Stimulated activated CD8-positive, alpha-beta memory T cell treated with anti-CD3 and anti-CD28 coated beads, Interleukin-2, amount 100 ng/mL, for 1 hour (primary cell): Measurements from ENCODE around the gene ART4.

Experiments
- DNase-seq, 2 donors: peaks; one replicate each; pipeline ENCODE4 v3.0.0-alpha.2; 2020; ENCODE audit warnings: low read depth in 2 of 2

Gene ART4, protein sequence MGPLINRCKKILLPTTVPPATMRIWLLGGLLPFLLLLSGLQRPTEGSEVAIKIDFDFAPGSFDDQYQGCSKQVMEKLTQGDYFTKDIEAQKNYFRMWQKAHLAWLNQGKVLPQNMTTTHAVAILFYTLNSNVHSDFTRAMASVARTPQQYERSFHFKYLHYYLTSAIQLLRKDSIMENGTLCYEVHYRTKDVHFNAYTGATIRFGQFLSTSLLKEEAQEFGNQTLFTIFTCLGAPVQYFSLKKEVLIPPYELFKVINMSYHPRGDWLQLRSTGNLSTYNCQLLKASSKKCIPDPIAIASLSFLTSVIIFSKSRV

DNA sequence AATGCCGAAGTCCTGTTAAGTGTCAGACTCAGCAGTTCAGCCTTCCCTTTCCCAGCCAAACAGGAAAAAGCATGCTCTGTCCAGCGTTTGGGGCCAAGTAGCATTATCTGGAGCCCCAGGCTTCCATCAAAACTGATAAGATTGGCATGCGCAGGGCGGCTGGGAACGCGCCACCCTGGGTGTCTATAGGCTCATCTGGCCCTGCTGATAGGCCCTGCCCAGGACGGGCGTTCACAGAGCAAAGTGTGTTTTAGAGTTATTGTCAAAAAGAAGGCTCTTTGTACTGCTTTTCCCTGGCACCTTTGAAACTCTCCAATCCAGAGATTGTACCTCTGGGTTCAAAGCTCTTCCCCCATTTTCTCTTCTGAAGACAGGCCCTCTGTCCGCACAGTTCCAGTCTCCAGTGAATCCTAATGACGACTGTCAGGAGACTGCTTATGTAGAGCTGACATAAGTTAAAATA is at the start of gene ART4:
Gene ART4 (minus strand): TSS at position 102 of the 463 bp plus-strand sequence. CDS start 413 bp downstream, outside the sequence.
- no peak for DNase-seq

DNA sequence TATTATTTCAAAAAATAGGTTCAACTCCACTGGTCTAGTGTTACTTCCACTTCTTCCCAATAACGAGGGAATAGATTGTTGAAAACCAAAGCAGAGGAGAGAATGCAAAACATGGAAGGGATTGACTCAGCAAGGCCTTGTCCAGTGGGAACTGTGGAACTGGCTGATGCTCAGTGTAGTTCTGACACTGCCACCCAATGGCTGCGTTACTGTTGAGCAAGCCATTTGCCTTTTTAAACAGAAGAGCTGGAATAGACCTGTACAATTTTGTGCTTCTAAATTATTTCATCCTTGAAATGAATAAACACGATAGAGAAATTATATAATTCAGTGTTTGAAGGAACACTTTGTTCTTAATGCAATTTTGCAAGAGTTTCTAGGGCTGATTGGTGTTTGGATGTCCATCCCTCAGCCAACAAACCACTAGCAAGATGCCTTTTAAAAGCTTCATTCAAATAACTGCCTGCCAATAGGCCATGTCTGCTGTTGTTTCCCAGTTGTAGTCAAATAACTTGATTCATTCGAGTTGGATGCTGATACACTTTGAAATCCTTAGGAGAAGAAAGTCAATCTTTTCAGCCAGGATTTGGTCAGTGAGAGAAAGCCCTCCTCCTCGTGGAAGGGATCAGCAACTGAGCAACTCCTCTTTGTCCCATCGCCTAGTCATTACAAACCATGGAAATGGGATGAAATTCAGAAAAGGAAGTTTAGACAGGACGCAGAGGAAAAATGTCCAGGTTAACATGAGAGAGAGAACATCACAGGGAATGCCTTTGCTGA is 49.6 kb upstream of the ART4 start:
- DNase-seq = no peak

DNA sequence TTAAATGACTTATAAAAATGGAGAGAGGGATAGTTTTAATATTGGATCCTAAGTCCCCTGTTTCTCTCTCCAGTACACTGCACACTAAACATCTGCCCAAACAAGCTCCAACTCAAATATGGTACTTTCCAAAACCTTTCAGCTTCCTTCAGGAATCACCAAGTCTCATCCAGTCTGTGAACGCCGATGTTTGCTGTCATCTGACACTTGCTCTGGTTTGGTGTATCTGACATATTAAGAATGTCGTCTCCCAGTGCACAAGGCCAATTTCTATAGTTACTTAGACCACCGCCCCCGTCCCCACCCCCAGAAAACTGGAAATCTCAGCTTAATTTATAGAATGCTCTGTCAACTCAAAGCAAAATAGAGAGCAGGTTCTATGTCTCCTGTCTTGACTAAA is 47.4 kb upstream of the ART4 start:
- no peak for DNase-seq

DNA sequence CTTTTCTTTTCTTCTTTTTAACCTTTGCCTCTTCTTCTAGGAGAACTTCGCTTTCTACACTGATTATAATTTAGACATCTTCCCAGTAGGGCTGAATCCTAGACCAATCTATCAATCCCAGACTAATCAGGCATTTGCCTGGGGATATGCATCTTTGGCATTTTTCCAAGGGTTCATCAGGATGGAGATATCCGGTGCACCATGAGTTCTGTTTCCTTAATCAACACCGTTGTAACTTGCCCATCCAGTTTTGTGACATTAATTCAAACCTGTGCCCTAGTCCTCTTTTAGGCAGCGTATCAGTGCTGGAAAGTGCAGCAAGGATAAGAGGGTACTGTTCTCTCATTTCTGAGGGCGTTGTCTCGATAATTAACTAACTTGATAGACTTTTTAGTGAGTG is 42.9 kb upstream of the ART4 start:
- no peak for DNase-seq

DNA sequence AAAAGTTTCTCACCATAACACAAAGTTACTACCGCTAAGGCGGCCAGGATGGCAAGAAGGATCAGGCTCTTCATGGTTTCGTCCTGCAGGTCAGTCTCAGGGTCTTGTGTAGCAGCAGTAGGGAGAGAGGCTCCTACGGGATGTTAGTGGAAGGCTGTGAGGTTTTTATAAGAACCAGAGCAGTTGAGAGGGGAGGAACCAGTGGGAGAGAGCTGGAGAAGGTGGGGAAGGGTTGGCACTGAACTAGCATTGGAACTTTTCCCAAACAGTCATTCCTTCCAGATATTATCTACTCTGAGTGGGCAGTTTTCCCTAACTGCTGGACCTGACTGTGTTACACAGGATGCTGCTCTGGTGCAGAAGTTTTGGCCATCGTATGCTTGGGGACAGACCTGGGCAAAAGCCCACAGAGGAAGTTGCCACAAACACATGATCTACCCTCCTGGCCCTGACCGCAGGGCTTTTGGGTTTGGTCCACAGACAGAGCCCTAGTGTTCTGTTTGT is 42.4 kb upstream of the ART4 start, which contains the start of gene MGP:
Gene MGP (minus strand): TSS at position 137 of the 504 bp plus-strand sequence. CDS start 63 bp downstream, at position 74.
- DNase-seq = no peak

DNA sequence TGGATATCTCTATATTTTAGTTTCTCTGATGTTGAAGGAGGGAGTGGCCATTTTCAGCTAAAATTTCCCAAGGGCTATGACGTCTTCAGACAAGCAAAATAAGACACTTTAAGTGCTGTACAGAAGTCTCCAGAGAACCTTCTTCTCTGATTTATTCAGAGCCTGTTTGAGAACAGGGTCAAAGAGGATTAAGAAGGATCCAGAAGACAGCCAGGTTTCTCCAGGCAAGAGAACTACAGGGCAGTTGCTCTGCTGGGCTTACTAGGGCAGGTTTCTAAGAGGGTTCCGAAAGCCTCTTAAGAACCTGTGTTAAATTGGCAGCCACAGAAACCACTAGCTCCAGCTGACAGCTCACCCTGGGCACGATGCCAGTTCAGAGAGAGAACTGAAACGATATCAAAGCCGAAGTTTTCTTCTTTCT is 41.1 kb upstream of the ART4 start:
- DNase-seq = peak; percentile 72 to 73

DNA sequence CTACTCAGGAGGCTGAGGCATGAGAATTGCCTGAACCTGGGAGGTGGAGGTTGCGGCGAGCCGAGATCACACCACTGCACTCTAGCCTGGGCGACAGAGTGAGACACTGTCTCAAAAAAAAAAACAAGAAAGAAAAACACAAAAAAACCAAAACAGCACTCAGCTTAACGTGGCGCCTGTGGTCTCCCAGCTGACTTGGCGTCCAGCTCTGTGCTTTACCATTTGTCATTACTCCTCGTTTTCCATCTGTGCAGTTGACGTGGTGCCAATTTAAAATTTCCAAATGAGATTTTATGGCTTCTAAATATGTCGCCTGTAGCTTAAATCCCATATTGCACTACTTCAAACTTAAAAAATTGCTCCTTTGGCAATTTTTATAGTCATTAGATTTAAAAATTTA is 40.4 kb upstream of the ART4 start:
- no peak for DNase-seq

DNA sequence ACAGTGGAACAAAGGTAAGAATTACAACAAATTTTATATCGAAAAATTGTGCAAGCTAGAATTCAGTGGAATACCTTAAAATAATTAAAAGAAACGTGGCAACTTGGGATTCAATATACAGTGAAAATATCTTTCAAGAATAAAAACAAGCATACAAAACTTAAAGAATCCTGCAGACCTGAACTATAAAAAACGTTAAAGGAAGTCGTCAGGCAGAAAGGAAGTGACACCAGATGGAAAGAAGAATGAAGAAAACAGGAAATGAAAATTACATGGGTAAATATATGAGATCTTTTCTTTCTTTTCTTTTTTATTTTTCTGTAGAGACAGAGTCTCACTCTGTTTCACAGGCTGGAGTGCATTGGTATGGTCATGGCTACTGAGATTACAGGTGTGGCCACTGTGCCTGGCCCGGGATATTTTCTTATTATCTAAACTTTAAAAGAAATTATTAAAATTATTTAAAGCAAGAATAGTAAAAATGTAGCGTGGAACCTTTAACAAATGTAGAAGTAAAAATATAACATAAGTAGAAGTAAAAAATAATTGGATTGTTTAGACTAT is 37.6 kb upstream of the ART4 start:
- DNase-seq = no peak

DNA sequence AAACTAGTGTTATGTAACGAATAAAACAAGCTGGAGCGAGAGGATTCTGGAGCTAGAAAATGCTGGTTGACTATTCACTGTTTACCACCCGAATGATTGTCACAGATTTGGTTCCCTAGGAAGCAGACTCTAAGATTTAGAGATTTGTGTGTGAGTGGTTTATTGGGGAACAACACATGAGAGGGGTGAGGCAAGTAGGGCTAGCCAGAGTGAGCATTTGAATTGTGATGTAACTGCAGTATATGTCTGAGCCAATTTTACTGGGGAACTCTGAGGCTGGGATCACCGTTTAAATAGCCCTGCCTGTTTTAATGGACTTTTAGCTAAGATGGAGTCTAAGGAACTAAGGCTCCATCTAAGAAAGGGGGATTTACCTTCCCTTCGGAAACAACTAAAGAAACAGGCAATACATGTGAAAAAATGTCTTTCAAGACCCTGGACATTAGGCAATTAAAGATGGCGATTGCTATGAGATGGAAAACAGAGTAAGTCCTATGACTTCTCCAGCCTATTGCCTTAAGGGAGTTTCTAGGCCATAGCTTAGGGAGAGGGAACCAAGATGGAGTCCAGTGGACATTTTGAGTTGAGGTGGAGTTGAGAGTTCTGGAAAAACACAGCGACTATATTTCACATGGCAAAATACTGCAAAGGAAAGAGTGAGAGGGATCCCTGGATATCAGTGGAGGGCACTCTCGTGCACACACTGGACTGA is 36.1 kb upstream of the ART4 start:
- DNase-seq = no peak

DNA sequence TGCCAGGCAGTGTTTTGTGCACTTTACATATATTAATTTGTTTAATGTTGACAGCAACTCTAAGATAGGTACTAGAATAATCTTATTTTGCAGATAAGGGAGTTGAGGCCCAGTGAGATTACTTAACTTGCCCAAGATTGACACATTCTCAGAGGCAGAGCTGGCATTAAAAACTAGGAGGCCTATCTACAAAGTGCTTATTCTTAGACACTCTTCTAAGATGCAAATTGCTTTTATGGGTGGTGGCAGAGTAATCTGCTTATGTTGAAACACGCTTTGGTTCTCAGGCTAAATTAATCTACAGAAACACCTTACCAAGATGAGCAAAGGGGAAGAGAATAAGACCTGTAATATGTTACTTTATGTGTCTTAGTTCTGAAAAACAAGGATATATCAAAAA is 35.2 kb upstream of the ART4 start:
- no peak for DNase-seq

DNA sequence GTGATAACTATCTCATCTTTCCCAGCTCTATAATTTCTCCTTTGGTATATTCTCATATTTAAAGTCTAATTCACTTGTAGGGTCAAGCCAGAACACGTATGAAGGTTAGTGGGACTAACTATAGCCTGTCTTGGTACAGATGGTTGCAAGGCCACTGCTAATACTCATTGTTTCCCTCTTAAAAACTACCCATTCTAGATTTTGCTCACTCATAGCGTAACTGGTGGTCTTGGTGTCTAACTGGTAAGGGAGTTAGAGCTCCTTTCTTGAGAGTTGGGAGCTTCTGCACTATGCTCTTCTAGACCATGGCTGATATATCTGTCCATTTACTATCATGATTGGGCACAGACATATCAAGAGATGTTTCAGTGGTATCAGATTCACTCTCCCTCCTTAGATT is 33.5 kb upstream of the ART4 start:
- no peak for DNase-seq

DNA sequence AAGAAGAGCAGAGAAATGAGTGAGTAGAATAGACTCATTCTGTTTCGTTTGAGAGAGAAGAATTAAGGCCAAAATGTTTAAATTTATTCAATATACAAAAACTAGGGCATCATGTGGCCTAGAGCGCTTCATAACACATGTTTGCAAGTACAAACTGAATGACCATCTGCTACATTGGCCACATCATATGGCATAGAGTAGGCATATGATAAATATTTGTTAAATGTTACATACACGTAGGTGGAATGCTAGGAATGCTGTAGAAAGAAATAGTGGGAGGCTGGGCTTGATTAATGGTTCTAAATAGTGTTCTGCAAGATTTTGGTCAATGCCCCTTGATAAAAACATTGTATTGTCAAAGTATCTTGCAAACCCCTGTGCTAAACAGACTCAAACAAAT is 31.6 kb upstream of the ART4 start:
- no peak for DNase-seq

DNA sequence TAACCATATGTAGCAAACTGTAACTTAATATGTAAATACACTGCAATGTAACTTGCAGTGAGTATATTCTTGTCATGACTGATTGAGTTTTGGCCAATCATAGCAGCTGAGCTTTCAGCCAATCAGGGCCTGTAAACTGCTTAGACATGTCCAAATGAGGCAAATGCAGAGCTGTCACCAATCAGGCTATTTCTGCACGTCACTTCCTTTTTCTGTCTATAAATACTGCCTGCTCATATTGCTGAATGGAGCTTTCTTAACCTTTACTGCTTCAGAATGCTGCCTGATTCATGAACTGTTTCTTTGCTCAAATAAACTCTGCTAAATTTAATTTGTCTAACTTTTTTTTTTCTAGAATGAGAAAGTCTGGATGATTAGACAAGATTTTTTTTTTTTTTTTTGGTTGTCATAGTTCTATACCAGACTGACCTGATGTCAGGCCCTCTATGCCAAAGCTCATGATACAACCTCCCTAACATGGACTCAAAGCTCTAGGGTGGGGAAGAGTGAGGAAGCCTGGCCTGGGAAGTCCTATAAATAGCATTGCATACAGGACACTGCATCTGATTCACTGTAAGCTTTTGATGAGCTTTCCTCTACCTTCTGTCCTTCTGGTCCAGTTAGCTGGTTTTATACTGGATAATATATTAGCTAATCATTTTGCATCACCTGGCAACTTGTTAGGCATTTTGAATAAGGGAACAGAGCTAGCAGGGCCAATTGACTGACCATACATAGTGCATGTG is 30.3 kb upstream of the ART4 start:
- DNase-seq = no peak

DNA sequence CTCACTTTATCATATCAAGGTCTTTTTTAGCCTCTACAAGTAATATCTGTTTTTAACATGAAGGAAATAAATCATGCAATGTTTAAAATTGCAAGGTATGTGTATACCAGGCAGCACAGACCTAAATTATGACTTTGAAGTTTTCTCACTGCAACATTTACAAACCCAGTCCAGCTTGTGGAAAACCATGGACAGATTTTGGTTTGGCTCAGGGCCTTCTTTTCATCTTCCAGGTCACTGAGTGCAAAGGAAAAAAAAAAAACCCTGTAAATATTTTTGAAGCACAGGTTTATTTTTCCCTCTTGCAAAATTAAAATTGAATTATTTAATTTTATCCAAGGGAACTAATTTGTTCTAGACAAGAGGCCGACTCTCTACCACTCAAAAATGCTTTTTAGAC is 28.6 kb upstream of the ART4 start:
- no peak for DNase-seq

DNA sequence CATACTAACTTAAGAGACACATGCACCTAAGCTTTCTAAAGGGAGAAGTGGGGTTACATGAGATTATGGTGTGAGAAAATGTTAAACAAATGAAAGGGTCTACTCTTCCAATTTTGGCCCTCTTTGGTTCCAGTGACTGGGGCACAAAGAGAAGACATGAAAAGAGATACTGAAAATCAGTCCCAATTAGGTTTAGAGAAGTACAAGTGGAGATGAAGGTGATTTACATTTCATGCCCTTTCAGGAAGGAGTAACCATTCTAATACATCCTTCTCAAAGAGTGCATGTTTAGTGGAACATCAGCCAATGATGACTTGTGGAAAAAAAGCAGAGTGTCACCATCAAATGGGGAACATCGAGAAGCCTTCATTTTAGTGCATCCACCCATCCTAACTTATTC is 27.9 kb upstream of the ART4 start:
- no peak for DNase-seq

DNA sequence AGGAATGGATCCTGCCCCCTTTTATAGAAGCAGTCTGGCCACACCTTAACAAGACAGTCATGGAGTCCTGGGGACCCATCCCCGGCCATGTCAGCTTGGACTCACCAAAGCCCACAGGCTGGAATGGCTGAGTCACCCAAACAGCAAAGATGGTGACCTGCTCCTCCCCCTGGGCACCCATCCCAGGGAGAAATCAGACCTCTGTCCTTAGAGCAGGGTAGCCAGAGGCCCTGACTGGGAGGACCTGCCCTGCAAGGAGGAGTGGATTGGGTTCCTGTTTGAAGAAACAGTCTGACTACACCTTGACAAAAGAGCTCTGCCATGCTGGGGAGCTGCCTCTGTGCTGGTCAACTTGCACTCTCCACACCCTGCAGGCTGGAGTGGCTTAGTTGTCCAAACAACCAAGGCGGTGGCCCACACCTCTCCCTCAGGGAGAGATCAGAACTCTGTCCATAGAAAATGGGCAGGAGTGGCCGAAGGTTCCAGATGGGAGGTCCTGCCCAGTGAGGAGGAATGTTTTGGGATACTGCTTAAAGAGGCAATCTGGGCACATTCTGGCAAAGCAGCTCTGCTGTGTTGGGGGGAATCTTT is 25.7 kb upstream of the ART4 start:
- no peak for DNase-seq

DNA sequence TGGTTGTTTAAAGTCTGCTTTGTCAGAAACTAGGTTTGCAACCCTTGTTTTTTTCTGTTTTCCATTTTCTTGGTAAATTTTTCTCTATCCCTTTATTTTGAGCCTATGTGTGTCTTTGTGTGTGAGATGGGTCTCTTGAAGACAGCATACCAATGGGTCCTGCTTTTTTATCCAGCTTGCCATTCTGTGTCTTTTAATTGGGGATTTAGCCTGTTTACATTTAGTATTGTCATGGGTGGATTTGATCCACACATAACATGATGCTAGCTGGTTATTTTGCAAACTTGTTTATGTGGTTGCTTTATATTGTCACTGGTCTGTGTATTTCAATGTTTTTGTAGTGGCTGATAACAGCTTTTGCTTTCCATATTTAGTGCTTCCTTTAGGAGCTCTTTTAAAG is 17.2 kb upstream of the ART4 start:
- no peak for DNase-seq

DNA sequence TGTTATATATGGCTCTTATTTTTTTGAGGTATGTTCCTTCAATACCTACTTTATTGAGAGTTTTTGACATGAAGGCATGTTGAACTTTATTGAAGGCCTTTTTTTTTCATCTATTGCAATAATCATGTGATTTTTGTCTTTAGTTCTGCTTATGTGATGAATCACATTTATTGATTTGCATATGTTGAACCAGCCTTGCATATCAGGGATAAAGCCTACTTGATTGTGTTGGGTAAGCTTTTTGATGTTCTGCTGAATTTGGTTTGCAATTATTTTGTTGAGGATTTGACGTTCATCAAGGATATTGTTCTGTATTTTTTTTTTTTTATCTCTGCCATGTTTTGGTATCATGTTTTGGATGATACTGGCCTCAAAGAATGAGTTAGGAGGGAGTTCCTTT is 15.2 kb upstream of the ART4 start:
- no peak for DNase-seq

DNA sequence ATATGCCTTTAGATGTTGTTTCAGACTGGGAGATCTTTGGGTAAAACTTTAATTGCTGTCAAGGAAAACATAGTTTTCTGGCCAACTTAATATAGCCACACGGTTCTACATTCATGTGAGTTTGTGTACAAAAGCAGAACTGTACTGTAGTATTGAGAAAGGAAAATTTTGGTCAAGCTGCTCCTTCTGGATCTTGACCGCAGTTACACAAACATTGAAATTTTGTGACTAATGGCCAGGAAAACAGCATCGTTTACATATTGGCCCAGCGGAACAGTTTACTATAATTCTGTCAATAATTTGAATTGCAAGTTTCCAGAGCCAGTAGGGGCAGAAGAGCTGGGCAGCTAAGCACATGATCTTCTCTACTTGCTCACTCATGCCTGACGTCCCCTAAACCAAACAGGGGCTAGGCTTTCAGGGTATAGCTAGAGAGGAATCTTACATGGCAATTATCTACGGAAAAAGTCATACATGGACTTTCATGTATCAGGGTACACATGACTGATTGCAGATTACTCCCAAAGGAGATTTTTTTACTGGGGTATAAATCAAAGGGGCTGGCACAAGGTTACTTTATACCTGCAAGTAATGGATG is 11.4 kb upstream of the ART4 start:
- DNase-seq = no peak

DNA sequence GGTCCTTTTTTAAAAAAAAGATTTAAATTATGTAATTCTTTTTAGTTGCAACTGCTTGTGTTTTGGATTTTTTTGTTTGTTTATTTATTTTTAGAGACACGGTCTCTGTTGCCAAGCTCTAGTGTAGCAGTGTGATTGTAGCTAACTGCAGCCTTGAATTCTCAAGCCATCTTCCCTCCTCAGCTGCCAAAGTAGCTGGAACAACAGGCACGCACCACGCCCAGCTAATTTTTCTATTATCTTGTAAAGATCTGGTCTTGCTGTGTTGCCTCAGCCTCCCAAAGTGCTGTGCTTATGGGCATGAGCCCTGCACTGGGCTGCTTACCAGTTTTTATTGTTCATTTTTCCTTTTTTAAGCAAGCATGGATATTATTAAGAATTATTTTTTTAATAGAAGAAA is 10.6 kb upstream of the ART4 start:
- no peak for DNase-seq
